Duodenal mucosa (tissue), 2 donors: ENCODE data around the gene PRDX5.
A peak's percentile ranks its signal among the peaks of the same experiment; 100 is the strongest.

ENCODE experiments used
- H3K27ac ChIP-seq: one replicate; pipeline ENCODE4 v1.7.0; 2013; ENCODE audit warnings: low read depth, low read length
- H3K27me3 ChIP-seq, 2 donors: one replicate each; pipeline ENCODE4 v1.7.0; 2013; ENCODE audit warnings: low read length in 2 of 2, control low read depth in 1 of 2; ENCODE audit not compliant: insufficient read depth in 2 of 2, control insufficient read depth in 1 of 2
- H3K36me3 ChIP-seq, 2 donors: one replicate each; pipeline ENCODE4 v1.7.0; 2013; ENCODE audit warnings: low read length in 2 of 2, control low read depth in 1 of 2; ENCODE audit not compliant: insufficient read depth in 2 of 2, control insufficient read depth in 1 of 2
- H3K4me1 ChIP-seq, 2 donors: one replicate each; pipeline ENCODE4 v1.7.0; 2013; ENCODE audit warnings: low read length in 2 of 2, control low read depth in 1 of 2; ENCODE audit not compliant: insufficient read depth in 2 of 2, control insufficient read depth in 1 of 2
- H3K4me3 ChIP-seq, 2 donors: one replicate each; pipeline ENCODE4 v1.7.0; 2013; ENCODE audit warnings: low read length in 2 of 2, low read depth in 1 of 2
- H3K9ac ChIP-seq, 2 donors: one replicate each; pipeline ENCODE4 v1.7.0; 2013; ENCODE audit warnings: low read length in 2 of 2, low read depth in 1 of 2
- H3K9me3 ChIP-seq, 2 donors: one replicate each; pipeline ENCODE4 v1.7.0; 2013; ENCODE audit warnings: low read length in 2 of 2, control low read depth in 1 of 2; ENCODE audit not compliant: control insufficient read depth in 1 of 2

The PRDX5 gene

GRCh38 chr11:64348383-64349024 is 30.6 kb downstream of the PRDX5 start:
- no peaks in the 10 kb centered on the region for H3K9me3 ChIP-seq
- H3K27me3 ChIP-seq: no peaks in the 10 kb centered on the region
- no peak overlapping the region for H3K4me3 ChIP-seq
- no peaks in the 10 kb centered on the region for H3K36me3 ChIP-seq
- peaks cover 0 to 3% of the 10 kb centered on the region in 2 donors for H3K4me1 ChIP-seq
- H3K9ac ChIP-seq: no peak overlapping the region
- no peak overlapping the region for H3K27ac ChIP-seq

- H3K36me3 ChIP-seq: no peaks in the 10 kb centered on the region
- no peak overlapping the region for H3K4me3 ChIP-seq
- no peaks in the 10 kb centered on the region for H3K9me3 ChIP-seq
- H3K4me1 ChIP-seq: peaks cover 0 to 3% of the 10 kb centered on the region in 2 donors
- H3K27me3 ChIP-seq: no peaks in the 10 kb centered on the region
- no peak overlapping the region for H3K27ac ChIP-seq
- H3K9ac ChIP-seq: no peak overlapping the region
These were observed 31.1 kb downstream of the PRDX5 start for GRCh38 chr11:64349025-64349387.

- Histone ChIP-seq H3K27me3 (no peaks in the 10 kb centered on the region), H3K27ac (no peak overlapping the region), H3K9me3 (no peaks in the 10 kb centered on the region), H3K4me1 (peaks cover 0 to 3% of the 10 kb centered on the region in 2 donors), H3K36me3 (no peaks in the 10 kb centered on the region), H3K9ac (no peak overlapping the region), H3K4me3 (no peak overlapping the region)
These were observed 31.5 kb downstream of the PRDX5 start for GRCh38 chr11:64349404-64349803.

- no peak overlapping the region for H3K27ac ChIP-seq
- peaks cover 8 to 10% of the 10 kb centered on the region in 2 donors for H3K4me1 ChIP-seq
- H3K27me3 ChIP-seq: no peaks in the 10 kb centered on the region
- H3K4me3 ChIP-seq: no peak overlapping the region
- no peaks in the 10 kb centered on the region for H3K9me3 ChIP-seq
- H3K9ac ChIP-seq: no peak overlapping the region
- no peaks in the 10 kb centered on the region for H3K36me3 ChIP-seq
These were observed 33.3 kb downstream of the PRDX5 start for GRCh38 chr11:64351136-64351631.

GRCh38 chr11:64352099-64352994 is 34.4 kb downstream of the PRDX5 start:
- no peaks in the 10 kb centered on the region for H3K27me3 ChIP-seq

GRCh38 chr11:64352995-64353714 is 35.2 kb downstream of the PRDX5 start:
- no peaks in the 10 kb centered on the region for H3K9me3 ChIP-seq
- no peaks in the 10 kb centered on the region for H3K27me3 ChIP-seq
- no peaks in the 10 kb centered on the region for H3K36me3 ChIP-seq
- H3K4me1 ChIP-seq: peaks cover 16% of the 10 kb centered on the region in 2 donors
- H3K4me3 ChIP-seq: no peak overlapping the region
- H3K9ac ChIP-seq: no peak overlapping the region
- H3K27ac ChIP-seq: no peak overlapping the region

More at GRCh38 chr11:64352099-64352994, 34.4 kb downstream of the PRDX5 start:
- Histone ChIP-seq H3K9ac (no peak overlapping the region), H3K4me1 (peaks cover 8 to 10% of the 10 kb centered on the region in 2 donors), H3K36me3 (no peaks in the 10 kb centered on the region), H3K9me3 (no peaks in the 10 kb centered on the region), H3K27ac (no peak overlapping the region), H3K4me3 (no peak overlapping the region)

- Histone ChIP-seq H3K4me1 (peaks cover 19 to 23% of the 10 kb centered on the region in 2 donors), H3K9me3 (no peaks in the 10 kb centered on the region), H3K9ac (no peak overlapping the region), H3K36me3 (no peaks in the 10 kb centered on the region), H3K4me3 (no peak overlapping the region), H3K27ac (no peak overlapping the region), H3K27me3 (no peaks in the 10 kb centered on the region)
These were observed 36.0 kb downstream of the PRDX5 start for GRCh38 chr11:64353715-64354506.

- peaks cover 27 to 34% of the 10 kb centered on the region in 2 donors for H3K4me1 ChIP-seq
- no peak overlapping the region for H3K27ac ChIP-seq
These were observed 37.4 kb downstream of the PRDX5 start for GRCh38 chr11:64355078-64355940.

More at GRCh38 chr11:64355078-64355940, 37.4 kb downstream of the PRDX5 start:
- no peaks in the 10 kb centered on the region for H3K36me3 ChIP-seq
- peak overlapping the region; percentile 60 to 71 for H3K4me3 ChIP-seq
- H3K27me3 ChIP-seq: no peaks in the 10 kb centered on the region
- H3K9ac ChIP-seq: peak overlapping the region; percentile 59 to 76
- H3K9me3 ChIP-seq: no peaks in the 10 kb centered on the region
